HL-60 (cell line): Measurements from ENCODE around the gene GID8.

Experiments
- GABPA ChIP-seq: IDR thresholded peaks from 2 replicates; pipeline ENCODE4 v1.6.1; 2012; ENCODE audit warnings: low read depth
- POLR2AphosphoS5 ChIP-seq: IDR thresholded peaks from 2 replicates; pipeline ENCODE4 v1.6.1; 2012; ENCODE audit warnings: low read depth
- SPI1 ChIP-seq: IDR thresholded peaks from 2 replicates; pipeline ENCODE4 v1.6.1; 2012; ENCODE audit warnings: low read depth, mild to moderate bottlenecking, borderline replicate concordance
- TF ChIP-seq, protein P1 (sequence below): IDR thresholded peaks from one replicate; pipeline ENCODE4 v1.5.1; 2011; ENCODE audit warnings: low read length, control low read depth, inconsistent platforms; ENCODE audit not compliant: insufficient read depth

DNA sequence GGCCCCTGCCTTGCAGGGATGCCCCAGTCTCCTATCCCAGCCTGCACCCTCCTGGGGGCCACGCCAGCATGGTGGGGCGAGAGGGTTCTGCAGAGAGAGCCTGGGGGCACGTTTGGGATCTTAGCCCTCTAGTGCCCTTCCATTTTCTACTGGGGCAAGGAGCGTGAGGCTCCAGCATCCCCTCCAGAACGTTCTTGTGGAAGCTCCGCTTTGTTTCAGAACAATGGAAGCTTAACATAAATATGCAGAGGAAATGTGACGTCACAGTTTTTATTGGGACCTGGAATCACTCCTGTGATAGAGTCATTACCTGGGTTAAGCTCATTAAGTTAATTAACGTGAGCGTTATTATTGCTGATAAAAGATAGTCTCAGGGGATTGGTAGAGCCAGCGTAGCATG, 49.2 kb downstream of the GID8 start:
- TF ChIP-seq, protein P1, sequence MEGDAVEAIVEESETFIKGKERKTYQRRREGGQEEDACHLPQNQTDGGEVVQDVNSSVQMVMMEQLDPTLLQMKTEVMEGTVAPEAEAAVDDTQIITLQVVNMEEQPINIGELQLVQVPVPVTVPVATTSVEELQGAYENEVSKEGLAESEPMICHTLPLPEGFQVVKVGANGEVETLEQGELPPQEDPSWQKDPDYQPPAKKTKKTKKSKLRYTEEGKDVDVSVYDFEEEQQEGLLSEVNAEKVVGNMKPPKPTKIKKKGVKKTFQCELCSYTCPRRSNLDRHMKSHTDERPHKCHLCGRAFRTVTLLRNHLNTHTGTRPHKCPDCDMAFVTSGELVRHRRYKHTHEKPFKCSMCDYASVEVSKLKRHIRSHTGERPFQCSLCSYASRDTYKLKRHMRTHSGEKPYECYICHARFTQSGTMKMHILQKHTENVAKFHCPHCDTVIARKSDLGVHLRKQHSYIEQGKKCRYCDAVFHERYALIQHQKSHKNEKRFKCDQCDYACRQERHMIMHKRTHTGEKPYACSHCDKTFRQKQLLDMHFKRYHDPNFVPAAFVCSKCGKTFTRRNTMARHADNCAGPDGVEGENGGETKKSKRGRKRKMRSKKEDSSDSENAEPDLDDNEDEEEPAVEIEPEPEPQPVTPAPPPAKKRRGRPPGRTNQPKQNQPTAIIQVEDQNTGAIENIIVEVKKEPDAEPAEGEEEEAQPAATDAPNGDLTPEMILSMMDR: no peak
- TF ChIP-seq POLR2AphosphoS5: no peak
- TF ChIP-seq GABPA: no peak
- TF ChIP-seq SPI1: no peak
